ENCODE results near the gene SEC14L1.
A peak's percentile ranks its signal among the peaks of the same experiment; 100 is the strongest.

SEC14L1 gene

GRCh38 chr17:77200711-77201110 is 59.9 kb downstream of the SEC14L1 start:
- no peak for DNase-seq

- DNase-seq, result no peak
Observed at GRCh38 chr17:77203436-77203835, 62.7 kb downstream of the SEC14L1 start.

- no peak for DNase-seq
Observed at GRCh38 chr17:77203846-77204245, 63.1 kb downstream of the SEC14L1 start.

GRCh38 chr17:77204536-77204935 is 63.8 kb downstream of the SEC14L1 start:
- no peak for DNase-seq

- DNase-seq, result no peak
Observed at GRCh38 chr17:77205396-77206125, 64.8 kb downstream of the SEC14L1 start.

- DNase-seq, result no peak
Observed at GRCh38 chr17:77206158-77206956, 65.6 kb downstream of the SEC14L1 start.

- DNase-seq, result no peak
Observed at GRCh38 chr17:77207689-77208216, 67.0 kb downstream of the SEC14L1 start.

- no peak for DNase-seq
Observed at GRCh38 chr17:77208217-77208808, 67.5 kb downstream of the SEC14L1 start.

- DNase-seq, result no peak
Observed at GRCh38 chr17:77208856-77209255, 68.1 kb downstream of the SEC14L1 start.

GRCh38 chr17:77209330-77209748 is 68.6 kb downstream of the SEC14L1 start:
- no peak for DNase-seq

GRCh38 chr17:77210331-77210730 is 69.6 kb downstream of the SEC14L1 start:
- DNase-seq, result no peak

- DNase-seq, result no peak
Observed at GRCh38 chr17:77210946-77211541, 70.3 kb downstream of the SEC14L1 start.

GRCh38 chr17:77211681-77212080 is 70.9 kb downstream of the SEC14L1 start:
- DNase-seq, result no peak

GRCh38 chr17:77212081-77212832 is 71.5 kb downstream of the SEC14L1 start:
- DNase-seq, result no peak

- DNase-seq, result no peak
Observed at GRCh38 chr17:77212833-77213777, 72.3 kb downstream of the SEC14L1 start.

GRCh38 chr17:77213778-77214132 is 73.0 kb downstream of the SEC14L1 start:
- DNase-seq, result no peak

GRCh38 chr17:77214328-77214727 is 73.6 kb downstream of the SEC14L1 start:
- no peak for DNase-seq

- peak in 1 of 2 experiments; percentile 1 for DNase-seq
Observed at GRCh38 chr17:77214743-77215142, 74.0 kb downstream of the SEC14L1 start.

GRCh38 chr17:77215281-77215680 is 74.5 kb downstream of the SEC14L1 start:
- no peak for DNase-seq

GRCh38 chr17:77216486-77216885 is 75.7 kb downstream of the SEC14L1 start:
- no peak for DNase-seq

- no peak for DNase-seq
Observed at GRCh38 chr17:77217123-77217522, 76.4 kb downstream of the SEC14L1 start.

Data from activated CD4-positive, alpha-beta T cell treated with anti-CD3 and anti-CD28 coated beads, Interleukin-2, amount 50 U/mL, for 4 hours (primary cell).